HepG2 (cell line): ENCODE measurements around the gene RFXAP. TPM values are rescaled to one million over a fixed set of nuclear protein-coding genes. Genes with fewer than 3 reads are reported as not detected.

Source experiments
- ATAC-seq: fragments of 200-7000 bp; cut with Tn5 transposase; 3 replicates; pipeline ENCODE4 v1.9.1; 2020; ENCODE audit warnings: mild to moderate bottlenecking, moderate library complexity
- BruUV-seq: library from RNA; stranded (reverse); fragments of 400-500 nt; replicated peaks from 2 replicates; lab custom pipeline; 2021; lab: Mats Ljungman, UMichigan
- CTCF ChIA-PET: fragments of 300-600 bp; formaldehyde crosslinking; extraction: SDS; loops from one replicate; lab custom pipeline; 2021; ENCODE audit warnings: low total read pairs, inconsistent platforms, low intra/inter-chr PET ratio; lab: Yijun Ruan, JAX
- POLR2A ChIA-PET: fragments of 350-600 bp; sonication (Branson Sonifier 250); formaldehyde crosslinking; loops from one replicate; lab custom pipeline; 2020; ENCODE audit warnings: antibody characterized with exemption, inconsistent platforms; lab: Yijun Ruan, JAX
- DNase-seq: peaks from one replicate; pipeline ENCODE4 v3.0.0-alpha.2; 2015; ENCODE audit warnings: low spot score
- FAIRE-seq: peaks from 3 replicates; lab custom pipeline; 2011; peaks lifted over from hg19 to GRCh38; lab: Jason Lieb, UNC
- H2AFZ ChIP-seq: one replicate; pipeline ENCODE4 v1.6.1; 2011; ENCODE audit warnings: low read length, inconsistent platforms
- H3K27ac ChIP-seq: fragments of 300-600 bp; 3 replicates; pipeline ENCODE4 v1.8.0; 2011; ENCODE audit warnings: mixed run types, mild to moderate bottlenecking, mixed read lengths, low read length, inconsistent platforms; ENCODE audit not compliant: insufficient read depth; ENCODE audit errors: extremely low read length
- H3K27me3 ChIP-seq, 2 experiments: fragments of 200-600 bp in 1 of 2; 2 replicates in 1 of 2; 3 replicates in 1 of 2; pipeline versions ENCODE4 v1.6.0 to v1.8.0; 2011; ENCODE audit warnings: low read length in 2 of 2, mild to moderate bottlenecking in 2 of 2, moderate library complexity in 2 of 2, inconsistent platforms in 1 of 2; ENCODE audit not compliant: insufficient read depth in 2 of 2, control insufficient read depth in 1 of 2
- H3K36me3 ChIP-seq, 2 experiments: fragments of 200-600 bp in 1 of 2; replicated peaks in 1 of 2; 2 replicates in 1 of 2; 3 replicates in 1 of 2; pipeline versions ENCODE4 v1.5.1 to v1.8.0; 2011; ENCODE audit warnings: low read length in 2 of 2, inconsistent platforms in 1 of 2; ENCODE audit not compliant: insufficient read depth in 2 of 2, control insufficient read depth in 1 of 2
- H3K4me1 ChIP-seq: 2 replicates; pipeline ENCODE4 v1.5.1; 2012; ENCODE audit warnings: low read length, inconsistent platforms; ENCODE audit not compliant: insufficient read depth
- H3K4me2 ChIP-seq: 2 replicates; pipeline ENCODE4 v1.6.0; 2011; ENCODE audit warnings: low read depth, low read length, inconsistent platforms
- H3K4me3 ChIP-seq, 3 experiments: fragments of 200-600 bp in 1 of 3; sonication (generic), shearing (Covaris generic) in 1 of 3; replicated peaks in 1 of 3; 2 replicates each; pipeline ENCODE4 v1.5.1; 2011 to 2016; ENCODE audit warnings: low read length in 3 of 3, inconsistent platforms in 2 of 3, low read depth in 2 of 3, mild to moderate bottlenecking in 2 of 3, control low read depth in 1 of 3, mixed read lengths in 1 of 3; ENCODE audit not compliant: insufficient read depth in 1 of 3
- H3K79me2 ChIP-seq: one replicate; pipeline ENCODE4 v1.6.1; 2011; ENCODE audit warnings: low read length, inconsistent platforms; ENCODE audit not compliant: insufficient read depth
- H3K9ac ChIP-seq: 2 replicates; pipeline ENCODE4 v1.6.0; 2011; ENCODE audit warnings: mild to moderate bottlenecking, low read depth, low read length, inconsistent platforms; ENCODE audit not compliant: insufficient read depth
- H3K9me3 ChIP-seq: 2 replicates; pipeline ENCODE4 v1.5.1; 2012; ENCODE audit warnings: mild to moderate bottlenecking, low read length
- H4K20me1 ChIP-seq: 2 replicates; pipeline ENCODE4 v1.6.0; 2011; ENCODE audit warnings: inconsistent platforms, mild to moderate bottlenecking, low read length, moderate library complexity; ENCODE audit not compliant: insufficient read depth
- BHLHE40 ChIP-seq: IDR thresholded peaks from 2 replicates; pipeline ENCODE4 v1.6.1; 2011; ENCODE audit warnings: low read length, improper control_type of control experiment
- CBFB ChIP-seq: sonication (generic); formaldehyde crosslinking; IDR thresholded peaks from 2 replicates; pipeline ENCODE4 v1.4.0; 2020; ENCODE audit warnings: missing genetic modification reagents
- CTCF ChIP-seq: sonication (generic); formaldehyde crosslinking; IDR thresholded peaks from 2 replicates; pipeline ENCODE4 v1.5.0; 2020; ENCODE audit warnings: mild to moderate bottlenecking, missing genetic modification reagents, moderate library complexity
- DMAP1 ChIP-seq: IDR thresholded peaks from 2 replicates; pipeline ENCODE4 v1.6.1; 2016
- ETV6 ChIP-seq: sonication (generic); formaldehyde crosslinking; conservative IDR thresholded peaks from 2 replicates; pipeline ENCODE4 v1.4.0; 2020; ENCODE audit warnings: missing genetic modification reagents
- FOXP1 ChIP-seq, 2 experiments: fragments of 450-650 bp in 1 of 2; IDR thresholded peaks; 2 replicates each; pipeline ENCODE4 v1.6.1; 2017 to 2018; ENCODE audit warnings: antibody characterized with exemption in 1 of 2
- KDM3A ChIP-seq: IDR thresholded peaks from 2 replicates; pipeline ENCODE4 v1.6.1; 2018; ENCODE audit warnings: low read depth, missing compliant biosample characterization
- MAF1 ChIP-seq: sonication (generic); formaldehyde crosslinking; IDR thresholded peaks from 2 replicates; pipeline ENCODE4 v1.5.0; 2020; ENCODE audit warnings: missing genetic modification reagents, borderline replicate concordance
- MAFG ChIP-seq: sonication (generic); formaldehyde crosslinking; IDR thresholded peaks from 2 replicates; pipeline ENCODE4 v1.5.1; 2020; ENCODE audit warnings: mild to moderate bottlenecking, missing genetic modification reagents
- MLLT10 ChIP-seq: sonication (generic); formaldehyde crosslinking; IDR thresholded peaks from 2 replicates; pipeline ENCODE4 v1.4.0; 2020; ENCODE audit warnings: missing genetic modification reagents
- PHF8 ChIP-seq: sonication (generic); formaldehyde crosslinking; IDR thresholded peaks from 2 replicates; pipeline ENCODE4 v1.5.0; 2020; ENCODE audit warnings: missing genetic modification reagents
- POLR2A ChIP-seq, 2 experiments: IDR thresholded peaks; 2 replicates each; pipeline ENCODE4 v1.6.1; 2011; ENCODE audit warnings: low read depth in 2 of 2, low read length in 2 of 2, mild to moderate bottlenecking in 1 of 2, moderate library complexity in 1 of 2; ENCODE audit not compliant: insufficient read depth in 1 of 2
- RAD21 ChIP-seq: fragments of 450-650 bp; formaldehyde crosslinking; IDR thresholded peaks from 2 replicates; pipeline ENCODE4 v1.5.0; 2020; ENCODE audit warnings: mild to moderate bottlenecking
- SKI ChIP-seq: fragments of 450-650 bp; IDR thresholded peaks from one replicate; pipeline ENCODE4 v1.6.1; 2018; ENCODE audit warnings: mild to moderate bottlenecking; ENCODE audit not compliant: partially characterized antibody
- STAG1 ChIP-seq: sonication (generic); formaldehyde crosslinking; IDR thresholded peaks from 2 replicates; pipeline ENCODE4 v1.4.0; 2020; ENCODE audit warnings: missing genetic modification reagents
- TERF1 ChIP-seq: sonication (generic); formaldehyde crosslinking; IDR thresholded peaks from 2 replicates; pipeline ENCODE4 v1.8.0; 2022; ENCODE audit warnings: mild to moderate bottlenecking, missing genetic modification reagents, moderate library complexity
- ZBTB8A ChIP-seq: sonication (generic); formaldehyde crosslinking; IDR thresholded peaks from 2 replicates; pipeline ENCODE4 v1.4.0; 2020; ENCODE audit warnings: mild to moderate bottlenecking, low read depth, missing genetic modification reagents, borderline replicate concordance
- ZNF33B ChIP-seq: sonication (generic); formaldehyde crosslinking; IDR thresholded peaks from 2 replicates; pipeline ENCODE4 v1.5.1; 2020; ENCODE audit warnings: mild to moderate bottlenecking, missing genetic modification reagents
- ZNF431 ChIP-seq: sonication (generic); formaldehyde crosslinking; IDR thresholded peaks from 2 replicates; pipeline ENCODE4 v1.9.0; 2022; ENCODE audit warnings: missing genetic modification reagents, low read depth, mild to moderate bottlenecking, borderline replicate concordance
- ZNF496 ChIP-seq: sonication (generic); formaldehyde crosslinking; IDR thresholded peaks from 2 replicates; pipeline ENCODE4 v1.8.1; 2023; ENCODE audit warnings: mild to moderate bottlenecking, moderate library complexity, missing genetic modification reagents; ENCODE audit not compliant: insufficient replicate concordance
- ZNF773 ChIP-seq: sonication (generic); formaldehyde crosslinking; IDR thresholded peaks from 2 replicates; pipeline ENCODE4 v1.4.0; 2020; ENCODE audit warnings: missing genetic modification reagents, borderline replicate concordance
- WGBS: methylation state at CpG from one replicate; pipeline ENCODE4 v1.1.6; 2017; ENCODE audit warnings: low lambda C conversion rate; 5-methylcytosine and 5-hydroxymethylcytosine counted together
- in situ Hi-C: cut with HindIII; loops from 2 replicates; pipeline ENCODE4 v1.10.0; 2017; ENCODE audit warnings: low pct_unique_long_range_greater_than_20kb; ENCODE audit not compliant: extremely low pct_ligation_motif_present
- intact Hi-C: fragments of 100-400 bp; cut with micrococcal nuclease; formaldehyde crosslinking; loops from one replicate; pipeline ENCODE4 v1.10.0; 2022; ENCODE audit not compliant: unreplicated experiment
- polyA plus RNA-seq, 8 experiments: library from polyadenylated mRNA; depleted of rRNA in 3 of 8; stranded (reverse) in 7 of 8; unstranded in 1 of 8; fragments of >200 nt; fragmentation: Illumina TruSeq in 4 of 8; extraction: Trizol in 4 of 8; gene quantifications; 2 replicates each; pipeline versions ENCODE4 v1.2.1 to v1.2.3, GENCODE V29; 2011 to 2016; ENCODE audit warnings: low read depth in 4 of 8, missing spikeins in 1 of 8, mixed read lengths in 1 of 8; ENCODE audit not compliant: insufficient read depth in 1 of 8
- total RNA-seq, 5 experiments: library from RNA; depleted of rRNA; stranded (reverse); fragments of >200 nt; fragmentation: Illumina TruSeq; extraction: Trizol; gene quantifications; 2 replicates each; pipeline ENCODE4 v1.2.3, GENCODE V29; 2016; ENCODE audit warnings: low read depth in 1 of 5

RFXAP gene
- total and polyA plus RNA-seq, 2 of the 13 experiments (the other 11 are each of a cell fraction or from before 2014, with no cell fraction given) = 1.8 to 7.9 TPM

- no peaks in the 10 kb centered on the region for H3K9me3 ChIP-seq
- intact Hi-C loops = loop anchor here (2.0 kb wide), 1 partner anchor 130 kb away; no protein-coding TSS in a partner anchor
- no peak overlapping the region for H3K9ac ChIP-seq
- H3K27ac ChIP-seq = no peak overlapping the region
- no peak overlapping the region for H2AFZ ChIP-seq
- H3K27me3 ChIP-seq = no peaks in the 10 kb centered on the region
- DNase-seq = peak; percentile 23
- TF ChIP-seq BHLHE40 = no peak
- no peak for TF ChIP-seq PHF8 (CRISPR knock-in tag)
- peak; percentile 30; the same call in 1 of the 2 replicates for TF ChIP-seq RAD21
- no peak for TF ChIP-seq ZNF33B (CRISPR knock-in tag)
- no peak for TF ChIP-seq FOXP1 (IDR thresholded peaks at IDR 0.05)
- TF ChIP-seq FOXP1 (CRISPR knock-in tag; IDR thresholded peaks at IDR 0.05) = no peak
- no peak for TF ChIP-seq TERF1 (CRISPR knock-in tag)
- TF ChIP-seq CTCF (CRISPR knock-in tag) = peak; percentile 56
- TF ChIP-seq ZNF773 (CRISPR knock-in tag) = no peak
- TF ChIP-seq ZNF496 (CRISPR knock-in tag) = no peak
- peak; percentile 71 for TF ChIP-seq STAG1 (CRISPR knock-in tag)
- no peak for TF ChIP-seq ETV6 (CRISPR knock-in tag)
- TF ChIP-seq MLLT10 (CRISPR knock-in tag) = no peak
- no peak for TF ChIP-seq ZNF431 (CRISPR knock-in tag)
- no peak for TF ChIP-seq DMAP1
- TF ChIP-seq CBFB (CRISPR knock-in tag) = no peak
- TF ChIP-seq ZBTB8A (CRISPR knock-in tag) = no peak
- TF ChIP-seq POLR2A (IDR thresholded peaks at IDR 0.05; ENCODE audit: insufficient read depth in 1 of 2, low read depth in 2 of 2, low read length in 2 of 2) = no peak
- no peak for TF ChIP-seq MAFG
- TF ChIP-seq SKI = no peak
- TF ChIP-seq KDM3A (CRISPR knock-in tag) = no peak
- TF ChIP-seq MAF1 (CRISPR knock-in tag) = no peak
- TF ChIP-seq, all 625 proteins: peak for 3
- ATAC-seq (peak; percentile 77), FAIRE-seq (no peak)
- BruUV-seq = no TSS peak
- peaks cover 4 to 18% of the 10 kb centered on the region in 2 experiments for H3K36me3 ChIP-seq
- no peak overlapping the region for H3K4me2 ChIP-seq
- no peak overlapping the region for H3K4me3 ChIP-seq
- ChIA-PET POLR2A (no interaction called here), CTCF (interaction anchor here (1.2 kb wide), 1 partner anchor 130 kb away, joined by 3 read pairs; no protein-coding TSS in a partner anchor)
- no peaks in the 10 kb centered on the region for H3K4me1 ChIP-seq
- H4K20me1 ChIP-seq = no peaks in the 10 kb centered on the region
- H3K79me2 ChIP-seq = no peaks in the 10 kb centered on the region
- WGBS = 93% methylated on average over 13 of the region's 13 CpGs
- in situ Hi-C loops = no loop called here
Measured at GRCh38 chr13:36850790-36851438, 31.9 kb downstream of the RFXAP start.
